GM18498 (cell line): Measurements from ENCODE around the gene MAML2.
A peak's percentile ranks its signal among the peaks of the same experiment; 100 is the strongest.

ENCODE experiments used
- ATAC-seq: cut with Tn5 transposase; IDR thresholded peaks from one replicate; pipeline ENCODE4 v1.9.1; 2021; ENCODE audit warnings: mild to moderate bottlenecking, moderate library complexity; ENCODE audit not compliant: unreplicated experiment

Gene MAML2

DNA sequence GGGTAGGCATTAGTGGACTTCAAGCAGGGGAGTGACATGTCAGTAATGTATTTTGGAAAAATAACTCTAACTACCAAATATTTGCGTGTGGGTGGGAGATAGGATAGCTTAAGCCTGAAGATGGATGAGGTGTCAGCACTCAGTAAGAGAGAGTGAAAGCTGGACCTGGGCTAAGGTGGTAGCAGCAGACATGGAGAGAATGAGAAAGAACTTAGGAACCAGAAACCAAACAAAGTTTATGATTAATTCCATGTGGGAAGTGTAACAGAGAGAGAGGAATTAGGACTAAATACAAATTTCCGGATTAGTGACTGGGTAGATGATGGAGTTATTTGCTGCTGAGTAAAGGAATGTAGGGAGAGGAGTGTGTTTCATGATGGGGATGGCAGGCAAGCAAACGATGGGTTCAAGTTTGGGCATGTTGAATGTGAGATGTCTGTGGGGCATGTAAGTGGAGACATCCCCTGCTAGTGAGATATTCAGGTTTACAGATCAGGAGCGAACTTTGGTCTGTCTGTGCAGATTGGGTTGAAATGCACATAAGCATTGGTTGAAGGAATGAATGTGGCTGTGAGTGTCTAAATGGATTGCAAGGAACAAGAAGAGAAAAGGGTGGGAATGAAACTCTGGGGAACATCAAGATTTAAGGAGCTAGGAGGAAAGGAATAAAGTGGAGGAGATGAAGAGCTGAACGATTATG, 233.5 kb downstream of the MAML2 start:
- no peak for ATAC-seq

DNA sequence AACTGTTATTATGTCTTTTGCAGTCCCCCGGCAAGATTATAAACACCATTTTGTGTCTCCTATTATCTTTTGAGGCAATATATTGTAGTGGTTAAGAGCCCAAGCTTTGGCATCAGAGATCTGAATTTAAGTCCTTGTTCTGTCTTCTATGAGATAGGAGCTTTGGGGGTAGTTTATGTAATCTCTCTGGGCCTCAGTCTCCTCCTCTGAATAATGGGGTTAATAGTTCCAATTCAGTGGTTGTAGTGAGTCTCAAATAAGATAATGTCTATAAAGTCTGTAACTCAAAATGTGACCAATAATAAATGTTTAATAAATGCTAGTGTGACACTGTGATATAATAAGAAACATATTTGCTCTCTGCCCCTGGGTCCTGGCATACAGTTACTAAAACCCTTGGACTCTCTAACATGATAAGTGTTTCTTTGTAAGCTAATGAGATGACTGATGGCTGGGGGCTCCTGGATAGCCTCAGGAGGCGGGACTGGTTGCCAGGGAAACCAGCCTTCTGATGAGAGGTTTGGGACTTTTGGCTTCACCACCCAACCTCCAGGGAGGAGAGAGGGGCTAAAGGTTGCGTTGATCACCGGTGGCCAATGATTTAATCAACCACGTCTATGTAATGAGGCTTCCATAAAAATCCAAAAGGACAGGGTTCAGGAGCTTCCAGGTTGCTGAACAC, 235.7 kb downstream of the MAML2 start:
- ATAC-seq = no peak

DNA sequence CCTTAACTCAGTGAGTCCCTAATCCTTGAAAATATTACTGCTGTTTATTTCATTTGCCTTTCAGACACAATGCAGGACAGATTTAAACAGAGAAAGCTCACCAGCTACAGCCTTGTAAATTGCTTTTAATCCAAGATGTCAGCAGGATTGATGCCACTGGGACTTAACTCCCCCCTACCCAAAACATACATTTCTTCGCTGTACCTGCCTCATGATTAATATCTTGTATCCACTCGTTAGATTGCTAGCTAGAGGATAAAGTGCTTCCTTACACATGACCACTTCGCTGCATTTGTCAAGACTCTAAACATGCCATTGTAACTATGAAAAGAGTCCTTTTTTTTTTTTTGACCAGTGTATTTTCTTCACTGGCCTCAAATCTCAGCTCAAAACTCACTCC, 236.3 kb downstream of the MAML2 start:
- ATAC-seq = no peak

DNA sequence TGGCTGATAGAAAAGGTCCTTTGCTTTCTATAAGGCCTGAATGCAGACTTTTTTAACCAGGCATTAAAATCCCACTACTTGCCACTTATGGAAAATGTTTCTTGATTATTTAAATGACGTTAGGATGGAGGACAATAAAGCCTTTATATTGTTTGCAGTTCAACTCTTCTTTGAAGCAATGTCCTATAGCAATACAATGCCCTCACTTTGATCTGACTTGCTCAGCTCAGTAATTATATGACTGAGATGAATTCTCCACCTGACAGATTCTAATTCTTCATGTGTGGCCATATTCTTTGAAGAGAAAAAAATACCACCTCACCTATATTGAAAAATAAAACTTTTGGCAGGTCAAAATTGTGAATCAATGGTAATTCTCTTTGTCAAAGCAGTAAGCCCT, 237.1 kb downstream of the MAML2 start:
- ATAC-seq = no peak

DNA sequence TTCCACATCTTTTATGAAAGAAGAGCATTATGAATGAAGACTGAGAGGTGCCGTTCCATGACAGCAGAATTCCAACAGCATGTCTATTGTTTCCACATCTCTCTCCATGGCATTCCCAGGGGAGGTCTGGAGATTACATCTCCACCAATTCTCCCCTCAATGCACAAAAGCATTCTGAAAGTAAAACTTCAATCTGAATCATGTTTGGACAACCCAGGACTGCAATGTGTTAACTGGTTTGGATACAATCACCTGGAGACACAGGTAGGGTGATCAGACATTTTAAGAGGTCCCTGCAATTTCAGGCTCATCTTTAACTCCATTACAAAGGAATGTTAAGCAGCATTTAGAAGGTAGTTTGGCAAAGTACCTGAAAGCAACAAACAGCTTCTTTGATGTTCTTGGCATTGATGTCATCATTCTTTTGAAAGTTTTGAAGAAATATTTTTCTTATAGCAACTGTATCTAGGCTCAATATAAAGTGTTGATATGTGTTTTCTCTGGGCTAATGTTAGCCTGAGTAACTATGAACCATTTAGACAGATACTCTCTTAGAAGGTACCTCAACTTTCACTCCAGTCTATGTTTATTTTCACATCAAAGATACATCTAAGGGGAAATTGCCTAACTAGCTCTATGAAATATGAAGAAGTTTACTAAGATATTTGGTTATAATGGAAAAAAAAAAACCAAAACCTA, 237.6 kb downstream of the MAML2 start:
- ATAC-seq = no peak

DNA sequence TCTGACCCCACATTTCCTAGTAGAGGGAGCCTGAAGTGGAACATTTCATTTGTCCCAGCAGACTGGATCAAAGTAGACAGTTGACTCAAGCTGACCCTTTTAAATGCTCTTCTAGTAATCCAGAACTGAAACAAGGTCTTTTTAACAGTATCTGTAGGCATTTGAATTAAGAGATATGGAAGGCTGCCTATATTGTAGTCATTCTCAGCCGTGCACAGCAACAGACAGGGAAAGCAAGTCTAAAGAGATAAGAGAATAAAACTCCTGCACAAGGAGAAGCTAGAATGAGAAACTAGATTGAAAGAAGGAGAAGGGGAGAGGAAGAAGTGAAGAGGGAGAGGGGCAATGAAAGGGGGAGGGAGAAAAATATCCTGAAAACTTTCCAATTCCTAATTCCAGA, 238.5 kb downstream of the MAML2 start:
- ATAC-seq = no peak

DNA sequence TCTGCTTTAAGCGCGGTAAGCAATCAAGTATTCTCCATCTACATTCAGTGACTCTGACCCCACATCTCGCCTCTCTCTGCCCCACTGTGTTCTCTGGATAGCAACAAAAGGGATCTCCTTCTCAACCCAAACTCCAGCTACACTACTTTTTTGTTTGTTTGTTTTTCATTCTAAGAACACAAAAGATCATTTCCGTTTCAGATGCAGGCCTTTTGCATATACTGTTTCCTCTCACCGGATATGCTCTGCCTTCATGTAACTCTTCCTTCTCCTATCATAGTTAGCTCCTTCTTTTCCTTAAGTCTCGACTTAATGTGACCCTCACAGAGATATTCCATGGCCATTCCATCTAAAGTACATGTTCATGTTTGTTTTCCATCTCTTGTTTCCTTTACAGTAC, 239.3 kb downstream of the MAML2 start:
- ATAC-seq = no peak

DNA sequence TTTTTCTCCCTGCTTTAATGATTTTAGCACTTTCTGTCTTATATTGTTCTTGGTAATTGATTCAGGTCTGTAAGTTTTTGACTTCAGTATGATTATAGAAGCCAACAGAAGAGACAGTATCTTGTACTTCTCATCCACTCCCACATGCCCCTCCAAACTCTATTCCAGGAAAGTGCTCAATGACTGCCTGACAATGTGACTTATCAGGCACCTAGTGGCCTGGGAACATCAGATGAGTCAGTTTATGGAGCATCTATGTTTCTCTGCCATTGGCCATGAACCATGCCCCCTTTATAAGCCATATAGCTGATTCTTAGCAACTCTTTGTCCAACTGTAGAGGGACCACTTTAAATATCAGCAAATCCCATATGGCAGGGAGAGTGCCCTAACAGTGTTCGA, 239.9 kb downstream of the MAML2 start:
- ATAC-seq = no peak

DNA sequence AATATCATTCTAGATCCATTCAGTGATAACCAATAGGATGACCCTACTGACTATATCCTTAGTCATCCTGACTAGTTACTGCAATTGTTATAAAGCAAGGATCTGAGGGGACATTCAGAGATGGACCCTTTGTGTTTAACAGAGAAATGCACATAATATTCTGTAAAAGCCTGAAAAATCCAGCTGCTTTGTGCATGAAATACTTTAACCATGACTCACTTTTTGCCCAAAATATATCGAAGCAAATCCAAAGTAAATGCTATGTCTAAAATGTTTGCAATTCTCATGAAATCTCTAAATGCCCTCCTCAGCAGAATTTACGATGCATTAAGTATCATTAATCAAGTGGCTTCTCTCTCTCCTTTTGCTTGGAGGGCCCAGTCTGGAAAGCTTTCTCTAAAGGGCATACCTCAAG, 240.3 kb downstream of the MAML2 start:
- no peak for ATAC-seq

DNA sequence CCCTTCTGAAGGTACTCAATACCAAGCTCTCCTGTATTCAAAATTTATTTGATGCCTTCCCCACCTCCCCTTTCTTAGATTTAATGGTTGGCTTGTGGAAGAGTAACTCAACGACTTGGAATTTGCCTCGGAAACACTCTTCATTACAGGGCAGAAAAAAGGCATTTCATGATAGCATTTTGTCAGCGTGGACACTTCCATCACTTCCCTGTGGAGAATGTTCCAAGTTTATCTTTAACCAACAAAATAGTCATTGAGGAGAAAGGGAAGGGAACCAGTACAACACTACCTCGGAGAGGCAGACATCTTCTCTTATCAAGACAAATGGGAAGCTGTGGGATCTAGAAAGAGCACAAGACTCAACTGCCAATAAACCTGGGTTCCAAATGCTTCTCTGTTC, 241.8 kb downstream of the MAML2 start:
- no peak for ATAC-seq

DNA sequence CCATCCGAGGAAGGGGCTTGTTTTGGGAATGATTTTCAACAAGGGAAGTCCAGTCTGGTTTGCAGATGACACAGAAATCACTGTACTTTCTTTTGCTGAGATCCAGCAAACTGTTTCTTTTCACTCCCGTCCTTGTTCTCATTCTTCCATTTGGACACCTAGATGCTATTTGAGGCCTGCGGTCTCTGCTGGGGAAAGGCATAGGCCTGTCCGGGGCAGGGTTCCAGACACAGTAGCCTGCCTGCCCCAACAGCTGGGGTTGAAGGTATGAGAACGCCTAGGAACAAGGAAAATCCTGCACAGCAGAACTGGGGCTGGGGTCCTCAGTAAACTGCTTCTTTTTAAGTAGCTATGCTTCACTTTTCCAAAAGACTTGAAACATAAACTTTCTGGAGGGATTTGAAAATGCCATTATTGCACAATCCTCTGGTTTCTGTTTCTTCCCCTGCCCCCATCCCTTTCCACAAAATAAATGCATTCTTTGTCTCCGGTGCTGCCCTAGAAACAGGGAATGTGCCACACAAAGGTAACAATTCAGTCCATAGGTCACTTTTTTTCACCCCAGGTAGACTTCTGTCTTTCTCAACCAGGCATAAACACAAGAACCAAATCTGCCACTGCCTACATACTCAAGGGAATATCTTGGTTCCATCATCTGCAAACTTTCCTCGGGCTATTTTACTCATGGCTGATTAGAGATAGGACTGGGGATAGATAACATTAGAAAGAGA, 244.3 kb downstream of the MAML2 start:
- ATAC-seq = no peak

DNA sequence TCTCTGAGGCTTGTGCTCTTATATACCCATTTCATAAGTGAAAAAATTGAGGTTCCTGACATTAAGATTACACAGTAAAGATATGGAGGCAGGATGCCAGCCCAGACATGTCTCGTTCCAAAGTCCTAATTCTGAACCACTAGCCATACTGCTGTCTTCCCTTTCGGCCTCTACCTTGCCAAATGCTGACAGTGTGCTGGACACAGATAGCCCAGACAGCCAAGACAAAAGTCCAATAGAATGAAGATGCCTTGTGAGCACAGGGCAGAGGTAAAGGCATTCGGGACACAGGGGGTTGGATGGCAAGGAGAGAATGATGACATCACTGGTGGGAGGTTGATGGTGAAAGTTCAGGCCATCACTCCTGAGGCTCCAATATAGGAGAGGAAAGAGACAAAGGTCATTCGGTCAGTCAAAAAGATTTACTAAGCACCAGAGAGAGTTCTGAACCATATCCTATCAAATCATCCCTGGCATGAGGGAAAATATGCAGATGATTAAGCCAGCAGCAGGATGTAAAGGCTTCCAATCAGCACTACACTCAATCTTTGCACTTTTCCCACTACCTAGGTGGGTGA, 245.1 kb downstream of the MAML2 start:
- ATAC-seq = no peak

DNA sequence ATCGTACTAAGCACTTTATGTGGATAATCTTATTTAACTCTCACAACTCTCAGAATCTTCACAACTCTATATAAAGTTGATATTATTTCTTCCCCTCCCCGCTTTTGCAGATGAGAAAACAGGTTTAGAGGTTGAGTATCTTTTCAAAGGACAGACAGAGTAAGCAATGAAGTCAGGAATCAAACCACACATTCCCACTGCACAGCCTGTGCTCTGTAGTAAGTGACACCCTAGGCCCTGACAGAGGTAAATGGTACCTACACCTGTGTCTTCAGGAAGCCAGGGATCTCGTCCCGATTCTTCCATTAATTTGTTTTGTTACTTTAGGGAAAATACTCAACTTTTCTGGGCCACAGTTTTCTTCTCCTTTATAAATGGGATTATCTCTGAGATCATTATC, 246.6 kb downstream of the MAML2 start:
- ATAC-seq = no peak

DNA sequence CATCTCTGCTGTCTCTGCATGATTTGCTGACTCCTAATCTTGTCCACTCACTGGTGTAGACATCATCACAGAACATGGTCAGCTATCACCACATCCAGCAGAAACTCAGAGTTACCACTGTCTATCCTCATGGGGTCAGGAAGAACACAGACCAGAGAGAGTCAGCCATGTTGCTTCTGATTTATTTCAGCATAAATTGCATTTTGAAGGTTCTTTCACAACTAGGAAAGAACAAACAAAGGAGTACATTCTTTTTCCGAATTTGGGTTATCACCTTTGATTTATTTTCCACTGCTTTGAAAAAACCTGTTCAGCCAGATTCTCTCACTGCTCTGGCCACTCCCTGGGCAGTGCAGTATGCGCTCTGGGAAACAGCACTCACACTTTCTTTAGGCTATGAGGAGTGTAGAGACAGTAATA, 247.1 kb downstream of the MAML2 start:
- ATAC-seq = no peak

DNA sequence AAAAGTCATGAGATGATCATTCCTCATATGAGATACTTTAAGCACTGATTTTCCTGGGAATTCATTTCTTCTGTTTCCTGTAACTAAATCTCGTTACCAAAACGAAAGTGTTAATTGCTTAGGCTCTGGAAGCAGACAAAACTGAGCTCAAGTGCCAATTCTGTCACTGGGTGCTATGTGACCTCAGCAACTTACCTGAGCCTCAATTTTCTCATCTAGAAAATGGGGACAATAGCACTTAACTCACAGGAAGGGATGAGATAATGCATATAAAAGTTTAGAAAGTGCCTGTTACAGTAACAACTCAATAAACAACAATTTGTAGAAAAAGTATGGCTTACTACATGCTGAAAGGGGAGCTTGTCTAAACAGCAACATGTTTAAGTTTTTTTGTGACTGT, 248.8 kb downstream of the MAML2 start:
- ATAC-seq = no peak

DNA sequence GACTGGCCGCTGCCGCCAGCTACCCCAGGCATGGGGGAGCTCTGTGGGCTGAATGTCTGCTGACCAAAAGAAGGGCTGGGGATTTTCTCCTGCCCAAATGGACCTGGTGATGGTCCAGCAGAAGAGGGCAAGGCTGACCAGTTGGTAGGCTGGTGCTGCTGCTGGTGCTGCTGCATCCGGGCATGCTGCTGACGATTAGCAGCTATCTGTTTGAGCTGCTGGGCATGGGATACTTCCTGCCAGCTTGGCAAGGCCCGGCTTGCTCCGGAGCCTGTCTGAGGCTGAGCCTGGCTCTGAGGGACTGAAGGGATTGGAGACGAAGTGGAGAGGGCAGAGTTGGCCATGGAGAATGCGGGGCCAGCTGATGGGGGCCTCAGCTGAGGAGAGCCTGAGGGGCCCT, 250.5 kb downstream of the MAML2 start:
- ATAC-seq = no peak

DNA sequence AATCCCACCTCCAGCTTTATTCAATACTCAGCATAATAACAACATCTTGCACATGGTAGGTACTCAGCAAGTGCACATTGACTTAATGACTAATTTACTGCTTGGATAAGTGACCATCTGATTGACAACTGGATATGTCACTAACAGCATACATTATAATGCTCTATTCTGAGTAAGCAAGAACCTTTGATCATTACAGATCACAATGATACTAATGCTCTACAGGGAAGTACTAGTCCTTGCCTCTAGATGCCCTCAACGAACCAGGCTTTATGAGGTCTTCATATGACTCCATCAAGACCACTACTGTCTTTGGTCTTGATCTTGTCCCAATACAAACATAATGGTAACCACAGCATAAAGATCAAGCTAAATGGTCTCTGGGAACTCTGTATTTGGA, 251.5 kb downstream of the MAML2 start:
- peak; percentile 66 for ATAC-seq

DNA sequence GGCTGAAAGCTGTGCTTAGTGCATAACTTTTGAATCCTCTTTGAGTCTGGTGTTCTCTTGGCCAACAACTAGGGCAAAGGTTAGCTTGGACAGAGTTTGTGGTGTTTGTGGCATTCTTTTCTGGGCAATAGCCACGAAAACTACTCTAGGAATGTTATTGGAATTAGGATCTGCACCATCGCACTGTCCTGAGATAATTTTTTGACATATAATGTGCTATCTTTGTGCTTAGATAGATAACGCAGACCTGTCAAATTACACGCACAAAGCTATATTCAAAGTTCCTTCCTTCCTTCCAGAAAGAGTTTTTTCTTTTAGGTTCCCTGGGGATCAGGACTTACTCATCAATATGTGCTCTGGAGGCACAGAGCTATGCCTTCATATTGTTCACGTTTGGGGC, 252.3 kb downstream of the MAML2 start:
- ATAC-seq = no peak

DNA sequence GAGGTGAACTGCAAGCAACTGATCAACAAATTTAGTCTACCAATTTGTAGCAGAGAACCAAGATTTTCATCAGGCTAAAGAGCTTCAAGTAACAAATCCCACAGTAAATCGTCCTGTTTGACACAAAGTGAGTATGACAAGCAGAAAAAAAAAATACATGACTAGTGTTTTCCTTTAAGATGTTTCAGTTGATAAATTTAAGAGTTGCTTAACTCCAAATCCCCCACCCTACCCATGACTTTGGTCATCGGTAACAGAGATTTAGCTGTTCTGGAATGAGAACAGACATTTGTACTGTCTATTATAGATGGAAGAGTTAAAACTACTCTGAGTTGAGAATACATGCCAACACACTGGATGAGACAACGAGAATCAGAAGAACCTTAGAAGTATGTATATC, 254.1 kb downstream of the MAML2 start:
- no peak for ATAC-seq

DNA sequence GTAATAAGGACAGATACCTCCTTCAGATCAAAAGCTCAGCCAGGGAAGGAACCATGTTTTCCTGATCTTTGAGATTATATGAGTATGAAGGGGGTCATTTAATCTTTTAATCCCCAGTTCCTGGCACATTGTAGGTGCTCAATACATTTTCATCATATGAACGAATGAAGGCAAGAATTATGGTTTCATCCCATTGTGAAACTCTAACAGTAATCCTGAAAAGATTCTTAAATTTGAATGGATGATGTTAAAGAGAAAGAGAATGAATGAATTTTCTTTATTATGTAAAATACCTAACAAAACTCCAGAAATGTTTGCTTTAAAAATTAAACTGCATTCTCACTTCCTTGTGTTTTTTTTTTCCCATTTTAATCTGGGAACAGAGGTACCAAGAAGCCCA, 256.9 kb downstream of the MAML2 start:
- no peak for ATAC-seq

DNA sequence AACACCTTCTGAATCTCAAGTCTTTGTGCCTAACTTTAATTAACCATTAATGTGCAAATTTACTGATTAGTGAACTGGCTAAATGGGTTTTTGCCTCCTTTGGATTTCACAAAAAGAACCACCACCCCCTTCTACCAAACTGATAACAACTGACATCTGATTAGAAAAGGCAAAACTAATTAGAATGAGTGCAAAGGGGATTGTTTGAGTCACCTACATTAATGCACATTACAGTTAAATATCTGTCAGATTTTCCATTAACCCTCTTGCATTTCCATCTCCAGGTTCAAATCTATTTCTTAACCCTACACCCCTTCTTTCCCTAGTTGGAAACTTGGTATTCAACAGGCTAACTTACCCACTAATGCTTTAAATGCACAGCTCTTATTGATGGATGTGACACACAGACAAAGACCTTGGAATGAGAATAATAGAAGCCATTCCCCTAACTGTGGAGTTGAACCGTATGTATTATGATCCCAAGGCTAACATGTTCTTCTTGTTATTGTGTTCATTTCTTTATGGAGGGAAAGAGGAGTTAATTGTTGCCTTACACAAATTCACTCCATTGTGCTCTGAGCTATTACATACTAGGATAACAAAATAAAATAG, 257.6 kb downstream of the MAML2 start:
- ATAC-seq = no peak
